AG04450 (cell line): Measurements from ENCODE around the gene GRIN1. TPM values are rescaled to one million over a fixed set of nuclear protein-coding genes. Genes with fewer than 3 reads are reported as not detected.

Source experiments
- CTCF ChIA-PET: fragments of 300-600, 350-600 bp; formaldehyde crosslinking; extraction: SDS; loops from one replicate; lab custom pipeline; 2022; ENCODE audit warnings: antibody characterized with exemption, inconsistent platforms; lab: Charles Lee
- POLR2A ChIA-PET: fragments of 350-600 bp; formaldehyde crosslinking; extraction: SDS; loops from one replicate; lab custom pipeline; 2021; ENCODE audit warnings: antibody characterized with exemption, inconsistent platforms; lab: Yijun Ruan, JAX
- DNase-seq: peaks from one replicate; pipeline ENCODE4 v3.0.0-alpha.2; 2011; ENCODE audit warnings: low read depth, low spot score
- H3K27ac ChIP-seq: one replicate; pipeline ENCODE4 v1.5.1; 2012; ENCODE audit warnings: low read depth, low read length, control low read depth
- H3K27me3 ChIP-seq: one replicate; pipeline ENCODE4 v1.6.0; 2012; ENCODE audit warnings: low read length; ENCODE audit not compliant: control insufficient read depth, insufficient read depth
- H3K4me3 ChIP-seq: 2 replicates; pipeline ENCODE4 v1.5.1; 2011; ENCODE audit warnings: mild to moderate bottlenecking, low read depth, low read length, control low read depth
- H3K9me3 ChIP-seq: 2 replicates; pipeline ENCODE4 v1.5.1; 2012; ENCODE audit warnings: low read length; ENCODE audit not compliant: control insufficient read depth, insufficient read depth
- CTCF ChIP-seq: IDR thresholded peaks from 2 replicates; pipeline ENCODE4 v1.5.1; 2011; ENCODE audit warnings: low read depth, low read length, control low read depth, inconsistent platforms
- polyA plus RNA-seq: library from polyadenylated mRNA; depleted of rRNA; stranded (reverse); fragments of >200 nt; gene quantifications from 2 replicates; pipeline ENCODE4 v1.2.3, GENCODE V29; 2011

GRIN1 gene
- polyA plus RNA-seq, 1 experiment, result not detected

GRCh38 chr9:137212520-137212919 is 73.6 kb downstream of the GRIN1 start:
- Histone ChIP-seq H3K27me3 (no peaks in the 10 kb centered on the region), H3K9me3 (no peaks in the 10 kb centered on the region; the same call in 1 of the 2 replicates), H3K4me3 (no peak overlapping the region), H3K27ac (no peak overlapping the region)
- no peak for DNase-seq
- ChIA-PET POLR2A (no interaction called here), CTCF (no interaction called here)
- TF ChIP-seq CTCF, result no peak

GRCh38 chr9:137213160-137214060 is 74.5 kb downstream of the GRIN1 start:
- no peak for TF ChIP-seq CTCF
- ChIA-PET CTCF (no interaction called here), POLR2A (interaction anchor here (0.9 to 2.1 kb wide), 3 partner anchors 13 to 27 kb away, joined by 3 to 5 read pairs (median 3); partner anchors contain the start of genes TPRN and TUBB4B)
- no peak overlapping the region for H3K4me3 ChIP-seq
- H3K9me3 ChIP-seq, result no peaks in the 10 kb centered on the region; the same call in 1 of the 2 replicates
- no peak for DNase-seq
- H3K27me3 ChIP-seq, result no peaks in the 10 kb centered on the region
- no peak overlapping the region for H3K27ac ChIP-seq

- ChIA-PET CTCF (no interaction called here), POLR2A (interaction anchor here (2.1 kb wide), 1 partner anchor 26 kb away, joined by 5 read pairs; the partner anchor contains the start of gene TUBB4B)
- H3K27ac ChIP-seq, result no peak overlapping the region
- no peaks in the 10 kb centered on the region for H3K27me3 ChIP-seq
- no peak overlapping the region for H3K4me3 ChIP-seq
- H3K9me3 ChIP-seq, result no peaks in the 10 kb centered on the region; the same call in 1 of the 2 replicates
- no peak for TF ChIP-seq CTCF
- no peak for DNase-seq
Measured at GRCh38 chr9:137214620-137215019, 75.7 kb downstream of the GRIN1 start.

GRCh38 chr9:137215196-137215986 is 76.4 kb downstream of the GRIN1 start:
- DNase-seq, result no peak
- CTCF ChIA-PET, result interaction anchor here (0.6 kb wide), 1 partner anchor 21 kb away, joined by 3 read pairs; no protein-coding TSS in a partner anchor
- no peak for TF ChIP-seq CTCF
- no peaks in the 10 kb centered on the region; the same call in 1 of the 2 replicates for H3K9me3 ChIP-seq
- no peaks in the 10 kb centered on the region for H3K27me3 ChIP-seq
- no peak overlapping the region for H3K4me3 ChIP-seq
- no peak overlapping the region for H3K27ac ChIP-seq
- POLR2A ChIA-PET, result no interaction called here
